Astrocyte (in vitro differentiated cells and primary cell): ENCODE measurements around the gene AMOTL1.

Experiments
- CTCF ChIP-seq: IDR thresholded peaks from 2 replicates; pipeline ENCODE4 v1.5.1; 2011; ENCODE audit warnings: low read depth, mild to moderate bottlenecking, inconsistent platforms, low read length, moderate library complexity; ENCODE audit not compliant: insufficient read depth
- EZH2 ChIP-seq: IDR thresholded peaks from 2 replicates; pipeline ENCODE4 v1.6.1; 2012; ENCODE audit warnings: mild to moderate bottlenecking, low read length, inconsistent platforms; ENCODE audit not compliant: insufficient read depth

DNA sequence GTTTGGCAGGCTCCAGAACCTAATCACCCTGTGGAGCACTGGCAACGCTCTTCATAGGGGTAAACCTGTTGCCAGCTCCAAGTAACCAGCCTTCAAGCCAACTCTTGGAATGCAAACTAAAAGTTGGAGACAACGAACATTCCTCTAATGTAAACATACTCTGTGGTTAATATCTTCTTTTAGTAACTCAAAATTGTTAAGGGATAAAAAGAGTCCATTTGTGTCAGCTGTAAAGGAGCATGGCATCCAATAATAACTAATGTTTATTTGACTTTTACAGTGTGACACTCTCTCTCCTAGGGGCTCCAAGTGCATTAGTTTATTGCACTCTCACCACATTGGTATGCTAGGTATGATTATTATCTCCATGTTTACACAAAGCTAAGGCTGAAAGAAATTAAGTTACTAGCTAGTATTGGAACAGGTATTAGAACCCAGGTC, 31.0 kb upstream of the AMOTL1 start:
- TF ChIP-seq CTCF (no peak), EZH2 (no peak)
